ACHN (cell line): Measurements from ENCODE around the gene GSDMA.
A peak's percentile ranks its signal among the peaks of the same experiment; 100 is the strongest.

Experiments
- DNase-seq: peaks from one replicate; pipeline ENCODE4 v3.0.0-alpha.2; 2015
- in situ Hi-C: cut with HindIII; loops from 2 replicates; pipeline ENCODE4 v1.10.0; 2017; ENCODE audit warnings: low sequenced_read_pairs, low pct_ligation_motif_present, low pct_unique_long_range_greater_than_20kb

Gene GSDMA

GRCh38 chr17:40026816-40027613, 64.2 kb downstream of the GSDMA start:
- DNase-seq, result peak; percentile 78
- in situ Hi-C loops, result no loop called here
